ENCODE data around the gene UBE3C. TPM values are rescaled to one million over a fixed set of nuclear protein-coding genes. Genes with fewer than 3 reads are reported as not detected.

Gene UBE3C
- total RNA-seq, 4 donors from 2014 or later: 60.7 to 68.7 (median 64.7) TPM

DNA sequence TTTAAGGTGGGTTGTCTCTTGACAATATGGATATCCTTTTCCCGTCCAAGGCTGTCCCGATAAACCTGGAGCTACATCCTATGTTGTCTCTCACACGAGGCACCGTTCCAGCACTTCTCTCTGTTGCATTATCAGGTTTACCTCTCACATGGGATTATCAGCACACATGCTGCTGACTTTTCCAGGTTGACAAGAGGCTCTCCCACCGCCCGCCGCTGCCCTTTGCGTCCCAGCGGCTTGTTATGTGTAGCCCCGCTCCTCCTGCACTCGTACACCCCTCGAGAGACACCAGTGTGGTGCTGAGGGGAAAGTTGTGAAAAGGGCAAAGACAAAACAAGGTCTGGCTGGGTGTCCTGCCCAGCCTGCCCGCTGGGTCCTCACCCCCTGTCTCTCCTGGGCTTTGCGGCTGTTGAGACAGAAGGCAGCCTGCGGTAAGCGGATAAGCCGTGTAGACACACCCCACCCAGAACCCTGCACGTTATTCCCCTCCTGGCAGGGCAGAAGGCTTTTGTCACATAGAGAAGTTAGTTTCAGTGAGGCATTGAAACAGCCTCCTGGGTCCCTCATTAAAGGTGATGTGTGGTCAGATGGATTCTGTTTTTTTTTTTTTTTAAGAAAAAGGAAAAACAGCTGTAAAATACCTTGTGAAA, 38.7 kb downstream of the UBE3C start:
- WGBS, 2 donors: 81 to 84% methylated on average over 18 of the region's 18 CpGs
- no peak overlapping the region for H3K4me3 ChIP-seq
- TF ChIP-seq EP300 (IDR thresholded peaks at IDR 0.05) (no peak), CTCF (IDR thresholded peaks at IDR 0.05) (no peak), POLR2A (IDR thresholded peaks at IDR 0.05) (no peak)
- no peaks in the 10 kb centered on the region for H3K27me3 ChIP-seq
- no peaks in the 10 kb centered on the region for H3K4me1 ChIP-seq
- no peak overlapping the region for H3K27ac ChIP-seq
- DNase-seq (ENCODE audit: low spot score in 2 of 2): no peak
- no peaks in the 10 kb centered on the region for H3K9me3 ChIP-seq
- peaks cover 0 to 99% (median 2%) of the 10 kb centered on the region in 3 donors for H3K36me3 ChIP-seq

GRCh38 chr7:157177983-157178381, 39.3 kb downstream of the UBE3C start:
- Histone ChIP-seq H3K4me3 (no peak overlapping the region), H3K27me3 (no peaks in the 10 kb centered on the region), H3K9me3 (no peaks in the 10 kb centered on the region), H3K27ac (no peak overlapping the region), H3K36me3 (peaks cover 0 to 99% (median 2%) of the 10 kb centered on the region in 3 donors), H3K4me1 (no peaks in the 10 kb centered on the region)
- TF ChIP-seq CTCF (IDR thresholded peaks at IDR 0.05): no peak
- no peak for TF ChIP-seq EP300 (IDR thresholded peaks at IDR 0.05)
- TF ChIP-seq POLR2A (IDR thresholded peaks at IDR 0.05): no peak
- DNase-seq (ENCODE audit: low spot score in 2 of 2): no peak
- WGBS, 2 donors: 72 to 88% methylated on average over 7 of the region's 7 CpGs

DNA sequence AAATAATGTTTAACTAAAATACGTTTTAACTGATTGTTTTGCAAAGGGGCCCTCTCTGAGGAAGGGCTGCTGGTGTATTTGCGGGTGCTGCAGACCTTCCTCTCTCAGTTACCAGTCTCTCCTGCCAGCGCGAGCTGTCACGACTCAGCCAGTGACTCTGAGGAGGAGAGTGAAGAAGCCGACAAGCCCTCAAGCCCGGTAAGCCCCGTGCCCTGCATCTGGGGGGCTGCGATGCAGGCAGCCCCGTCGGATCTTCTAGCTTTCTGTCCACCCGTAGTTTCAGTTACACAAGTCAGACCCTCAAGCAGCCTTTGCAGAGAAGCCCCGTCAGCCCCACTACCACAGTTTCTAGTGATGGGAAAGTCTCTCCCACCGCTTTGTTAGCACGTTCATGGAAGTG, 45.1 kb downstream of the UBE3C start:
- 86 to 87% methylated on average over 15 of the region's 15 CpGs for WGBS, 2 donors
- DNase-seq (ENCODE audit: low spot score in 2 of 2): no peak
- Histone ChIP-seq H3K4me3 (no peak overlapping the region), H3K27me3 (no peaks in the 10 kb centered on the region), H3K9me3 (no peaks in the 10 kb centered on the region), H3K4me1 (no peaks in the 10 kb centered on the region), H3K36me3 (peaks cover 2 to 99% (median 20%) of the 10 kb centered on the region in 3 donors), H3K27ac (no peak overlapping the region)
- no peak for TF ChIP-seq POLR2A (IDR thresholded peaks at IDR 0.05)
- no peak for TF ChIP-seq EP300 (IDR thresholded peaks at IDR 0.05)
- TF ChIP-seq CTCF (IDR thresholded peaks at IDR 0.05): no peak

GRCh38 chr7:157188091-157188665, 49.5 kb downstream of the UBE3C start:
- no peaks in the 10 kb centered on the region for H3K27me3 ChIP-seq
- no peaks in the 10 kb centered on the region for H3K4me1 ChIP-seq
- no peaks in the 10 kb centered on the region for H3K9me3 ChIP-seq
- H3K36me3 ChIP-seq: peaks cover 4 to 96% (median 20%) of the 10 kb centered on the region in 3 donors
- no peak for DNase-seq (ENCODE audit: low spot score in 2 of 2)
- no peak overlapping the region for H3K4me3 ChIP-seq
- TF ChIP-seq EP300 (IDR thresholded peaks at IDR 0.05) (no peak), CTCF (IDR thresholded peaks at IDR 0.05) (no peak), POLR2A (IDR thresholded peaks at IDR 0.05) (no peak)
- 48 to 53% methylated on average over 8 of the region's 8 CpGs for WGBS, 2 donors
- no peak overlapping the region for H3K27ac ChIP-seq

DNA sequence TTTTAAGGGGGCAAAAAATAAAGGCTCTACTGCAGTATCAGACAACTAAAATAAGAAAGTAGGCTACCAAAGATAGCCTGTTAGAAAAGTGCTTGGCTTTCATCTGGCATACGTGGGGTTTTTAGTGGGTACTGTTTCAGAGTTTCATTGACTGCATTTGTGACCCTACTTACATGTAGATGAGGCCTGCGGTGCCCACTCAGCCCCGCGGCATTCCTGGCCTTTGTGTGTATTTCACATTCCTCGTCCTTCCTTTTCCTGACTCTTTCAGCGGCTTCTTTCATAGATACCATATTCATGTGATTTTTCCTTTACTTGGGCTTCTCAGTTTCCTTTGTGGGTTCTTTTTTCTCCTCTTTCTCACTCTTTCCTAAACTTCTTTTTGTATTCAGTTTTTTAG, 50.7 kb downstream of the UBE3C start:
- Histone ChIP-seq H3K36me3 (peaks cover 4 to 87% (median 20%) of the 10 kb centered on the region in 3 donors), H3K4me3 (no peak overlapping the region), H3K27me3 (no peaks in the 10 kb centered on the region), H3K9me3 (no peaks in the 10 kb centered on the region), H3K4me1 (no peaks in the 10 kb centered on the region), H3K27ac (no peak overlapping the region)
- TF ChIP-seq POLR2A (IDR thresholded peaks at IDR 0.05) (no peak), CTCF (IDR thresholded peaks at IDR 0.05) (no peak), EP300 (IDR thresholded peaks at IDR 0.05) (no peak)
- 61 to 67% methylated on average over 6 of the region's 6 CpGs for WGBS, 2 donors
- DNase-seq (ENCODE audit: low spot score in 2 of 2): no peak
